ENCODE measurements around the gene CCDC196.

Gene CCDC196

DNA sequence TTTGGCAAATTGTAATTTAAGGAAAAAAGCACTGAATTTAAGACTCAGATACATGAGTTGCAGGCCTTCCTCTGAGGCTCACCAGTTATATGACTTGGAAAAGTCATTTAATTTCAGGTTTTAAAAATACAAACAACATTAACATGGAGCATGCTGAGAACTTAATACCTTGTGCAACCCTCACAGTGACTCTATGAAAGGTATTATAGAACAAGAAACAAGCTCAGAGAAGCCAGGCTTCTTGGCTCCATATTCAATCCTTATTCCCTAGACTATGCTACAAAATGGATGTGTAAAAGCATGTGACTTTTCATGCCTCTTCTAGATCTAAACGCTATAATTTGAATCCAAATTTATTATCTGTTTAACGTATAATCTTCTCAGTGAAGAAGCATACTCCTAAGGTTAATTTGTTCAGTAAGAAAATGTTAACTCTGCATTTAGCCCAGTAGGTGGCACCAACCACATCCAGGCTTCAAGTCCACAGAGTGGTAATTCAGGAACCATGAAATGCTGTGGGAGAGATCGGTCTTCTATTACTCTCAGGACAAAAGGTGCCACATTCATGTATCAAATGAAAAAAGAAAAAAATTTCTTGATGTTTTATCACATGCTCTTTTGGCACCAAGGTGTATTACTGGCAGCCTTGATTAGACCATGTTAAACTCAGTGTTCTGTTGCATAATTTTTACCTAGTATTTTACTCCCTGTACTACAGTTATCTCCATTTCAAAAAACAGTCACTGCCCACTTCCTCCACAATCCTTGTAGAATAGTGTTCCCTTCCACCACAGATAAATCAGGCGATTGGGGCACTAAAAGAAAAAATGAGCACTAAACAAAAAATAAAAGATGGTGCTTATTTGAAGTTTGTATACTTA, 9.3 kb downstream of the CCDC196 start:
- Histone ChIP-seq H3K14ac (ENCODE audit: low read length) (no peak overlapping the region), H3K4me1 (ENCODE audit: control insufficient read depth in 1 of 2, insufficient read depth in 2 of 2, low read length in 2 of 2) (no peaks in the 10 kb centered on the region), H3K4ac (ENCODE audit: low read depth, low read length) (no peak overlapping the region), H4K8ac (ENCODE audit: low read depth, low read length) (no peak overlapping the region), H3K4me3 (ENCODE audit: low read depth, low read length) (no peak overlapping the region), H3K36me3 (ENCODE audit: control insufficient read depth in 1 of 2, insufficient read depth in 2 of 2, low read length in 2 of 2) (no peaks in the 10 kb centered on the region), H3K4me2 (ENCODE audit: low read length) (no peak overlapping the region), H3K18ac (ENCODE audit: low read length) (no peak overlapping the region), H2BK120ac (ENCODE audit: insufficient read depth, low read length, poor library complexity) (no peak overlapping the region), H2BK12ac (ENCODE audit: low read length) (no peak overlapping the region), H2AFZ (ENCODE audit: insufficient read depth, low read length, poor library complexity) (no peak overlapping the region), H3K27me3 (ENCODE audit: insufficient read depth, low read length) (no peaks in the 10 kb centered on the region), H3K27ac (ENCODE audit: low read depth, low read length) (no peak overlapping the region), H4K12ac (ENCODE audit: low read depth, low read length) (no peak overlapping the region), H4K91ac (ENCODE audit: low read depth, low read length) (no peak overlapping the region), H3K79me1 (ENCODE audit: low read length) (no peaks in the 10 kb centered on the region), H3K23ac (ENCODE audit: low read length) (no peak overlapping the region), H3K79me2 (ENCODE audit: control insufficient read depth, insufficient read depth, low read length, poor library complexity) (no peaks in the 10 kb centered on the region), H3K9ac (ENCODE audit: low read length) (no peak overlapping the region), H2BK5ac (ENCODE audit: low read depth, low read length, poor library complexity) (no peak overlapping the region), H2AK5ac (ENCODE audit: low read length) (no peak overlapping the region), H3K9me3 (ENCODE audit: insufficient read depth, low read depth, low read length) (no peaks in the 10 kb centered on the region)
- DNase-seq = peak in 1 of 2 donors; percentile 66
- no CpG with 5 or more reads among the region's 4 CpGs for WGBS (ENCODE audit: extremely low coverage, insufficient coverage, insufficient read length)

DNA sequence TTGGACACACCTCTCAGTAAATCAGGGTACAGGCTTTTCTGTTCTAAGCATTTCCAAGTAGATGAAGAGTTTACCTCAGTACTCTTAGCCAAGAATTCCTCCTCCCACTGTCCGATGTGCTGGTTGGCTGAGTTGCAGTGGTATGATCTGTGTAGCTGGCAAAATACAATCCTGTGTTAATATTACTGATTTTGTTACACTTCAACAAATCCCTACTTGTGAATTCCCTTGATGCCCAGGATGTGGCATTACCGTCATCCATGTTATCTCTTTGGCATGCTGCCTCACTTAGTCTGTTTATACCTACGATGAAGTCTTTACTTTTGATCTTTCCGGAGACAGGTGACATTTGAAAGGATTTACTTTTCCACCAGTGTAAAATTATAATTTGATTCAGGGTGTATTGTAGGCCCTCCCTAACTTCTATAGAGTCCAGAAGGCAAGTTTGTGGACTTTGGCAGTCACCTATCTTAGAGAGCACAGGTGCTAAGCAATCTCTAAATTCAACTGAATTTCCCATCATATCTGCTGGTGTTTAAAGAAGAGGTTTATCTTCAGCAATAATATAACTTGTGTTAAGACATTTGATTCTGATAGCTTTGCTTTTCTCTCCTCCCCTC, 10.1 kb downstream of the CCDC196 start:
- no peak overlapping the region for H3K18ac ChIP-seq (ENCODE audit: low read length)
- no CpG with 5 or more reads among the region's 4 CpGs for WGBS (ENCODE audit: extremely low coverage, insufficient coverage, insufficient read length)
- no peak overlapping the region for H2AFZ ChIP-seq (ENCODE audit: insufficient read depth, low read length, poor library complexity)

DNA sequence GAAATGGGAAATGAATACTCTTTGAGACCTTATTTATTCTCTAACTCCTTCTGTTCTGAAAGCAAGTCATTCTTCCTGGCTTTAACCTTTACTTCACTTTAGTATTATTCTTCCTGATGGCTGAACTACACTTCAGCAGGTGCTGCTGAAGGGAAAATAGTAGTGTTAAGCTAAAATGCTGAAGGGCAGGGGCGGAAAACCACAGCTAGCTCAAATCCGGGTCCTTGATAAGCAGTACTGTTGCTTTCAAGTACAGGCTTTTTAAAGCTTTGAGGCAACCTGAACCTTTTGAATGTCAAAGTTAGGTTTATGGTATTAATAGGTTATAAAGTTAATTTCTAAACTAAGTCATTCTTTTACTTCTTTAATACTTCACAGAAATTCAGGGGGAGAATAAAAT, 10.7 kb downstream of the CCDC196 start:
- Histone ChIP-seq H3K9me3 (ENCODE audit: insufficient read depth, low read depth, low read length) (no peaks in the 10 kb centered on the region), H2BK5ac (ENCODE audit: low read depth, low read length, poor library complexity) (no peak overlapping the region)

More for the DNA sequence above, 10.1 kb downstream of the CCDC196 start:
- H4K91ac ChIP-seq (ENCODE audit: low read depth, low read length) = no peak overlapping the region
- H2BK12ac ChIP-seq (ENCODE audit: low read length) = no peak overlapping the region
- no peaks in the 10 kb centered on the region for H3K4me1 ChIP-seq (ENCODE audit: control insufficient read depth in 1 of 2, insufficient read depth in 2 of 2, low read length in 2 of 2)
- no peak overlapping the region for H4K12ac ChIP-seq (ENCODE audit: low read depth, low read length)
- H3K27me3 ChIP-seq (ENCODE audit: insufficient read depth, low read length) = no peaks in the 10 kb centered on the region
- DNase-seq = no peak
- H3K79me1 ChIP-seq (ENCODE audit: low read length) = no peaks in the 10 kb centered on the region
- no peak overlapping the region for H3K23ac ChIP-seq (ENCODE audit: low read length)
- no peak overlapping the region for H3K4ac ChIP-seq (ENCODE audit: low read depth, low read length)
- no peaks in the 10 kb centered on the region for H3K79me2 ChIP-seq (ENCODE audit: control insufficient read depth, insufficient read depth, low read length, poor library complexity)
- no peak overlapping the region for H3K14ac ChIP-seq (ENCODE audit: low read length)
- no peaks in the 10 kb centered on the region for H3K9me3 ChIP-seq (ENCODE audit: insufficient read depth, low read depth, low read length)
- H2BK5ac ChIP-seq (ENCODE audit: low read depth, low read length, poor library complexity) = no peak overlapping the region
- no peak overlapping the region for H3K4me2 ChIP-seq (ENCODE audit: low read length)
- no peaks in the 10 kb centered on the region for H3K36me3 ChIP-seq (ENCODE audit: control insufficient read depth in 1 of 2, insufficient read depth in 2 of 2, low read length in 2 of 2)
- no peak overlapping the region for H2BK120ac ChIP-seq (ENCODE audit: insufficient read depth, low read length, poor library complexity)
- H4K8ac ChIP-seq (ENCODE audit: low read depth, low read length) = no peak overlapping the region
- no peak overlapping the region for H2AK5ac ChIP-seq (ENCODE audit: low read length)
- H3K27ac ChIP-seq (ENCODE audit: low read depth, low read length) = no peak overlapping the region
- H3K9ac ChIP-seq (ENCODE audit: low read length) = no peak overlapping the region
- H3K4me3 ChIP-seq (ENCODE audit: low read depth, low read length) = no peak overlapping the region

DNA sequence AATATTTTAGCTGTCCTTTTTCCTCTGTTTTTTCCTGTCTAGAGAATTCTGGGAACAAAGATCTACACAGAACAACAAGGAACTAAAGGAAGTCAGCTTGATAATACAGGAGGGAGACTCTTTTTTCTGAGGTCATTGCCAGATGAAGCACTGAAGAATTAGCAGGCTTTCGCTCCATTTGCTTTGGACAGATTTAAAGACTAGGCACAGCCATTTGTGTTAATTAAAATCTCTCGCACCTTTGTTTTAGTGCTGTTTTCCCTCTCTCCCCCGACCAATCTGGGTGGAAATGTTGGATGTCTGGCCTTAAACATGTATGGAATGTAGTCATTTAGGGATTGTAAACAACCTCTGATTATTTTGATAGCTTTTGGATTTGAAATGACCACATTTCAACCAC, 12.1 kb downstream of the CCDC196 start:
- Histone ChIP-seq H3K79me1 (ENCODE audit: low read length) (no peaks in the 10 kb centered on the region), H3K27ac (ENCODE audit: low read depth, low read length) (no peak overlapping the region), H3K36me3 (ENCODE audit: control insufficient read depth in 1 of 2, insufficient read depth in 2 of 2, low read length in 2 of 2) (no peaks in the 10 kb centered on the region), H3K14ac (ENCODE audit: low read length) (no peak overlapping the region), H4K12ac (ENCODE audit: low read depth, low read length) (no peak overlapping the region), H2BK120ac (ENCODE audit: insufficient read depth, low read length, poor library complexity) (no peak overlapping the region), H3K23ac (ENCODE audit: low read length) (no peak overlapping the region), H4K8ac (ENCODE audit: low read depth, low read length) (no peak overlapping the region), H3K9ac (ENCODE audit: low read length) (no peak overlapping the region), H2BK5ac (ENCODE audit: low read depth, low read length, poor library complexity) (no peak overlapping the region), H2AK5ac (ENCODE audit: low read length) (no peak overlapping the region), H2BK12ac (ENCODE audit: low read length) (no peak overlapping the region), H3K9me3 (ENCODE audit: insufficient read depth, low read depth, low read length) (no peaks in the 10 kb centered on the region), H4K91ac (ENCODE audit: low read depth, low read length) (no peak overlapping the region), H3K4me3 (ENCODE audit: low read depth, low read length) (no peak overlapping the region), H3K4me2 (ENCODE audit: low read length) (no peak overlapping the region), H3K79me2 (ENCODE audit: control insufficient read depth, insufficient read depth, low read length, poor library complexity) (no peaks in the 10 kb centered on the region), H3K27me3 (ENCODE audit: insufficient read depth, low read length) (no peaks in the 10 kb centered on the region), H3K4ac (ENCODE audit: low read depth, low read length) (no peak overlapping the region), H2AFZ (ENCODE audit: insufficient read depth, low read length, poor library complexity) (no peak overlapping the region), H3K4me1 (ENCODE audit: control insufficient read depth in 1 of 2, insufficient read depth in 2 of 2, low read length in 2 of 2) (no peaks in the 10 kb centered on the region), H3K18ac (ENCODE audit: low read length) (no peak overlapping the region)
- no CpG with 5 or more reads among the region's 3 CpGs for WGBS (ENCODE audit: extremely low coverage, insufficient coverage, insufficient read length)
- no peak for DNase-seq

More for the DNA sequence above, 10.7 kb downstream of the CCDC196 start:
- H4K91ac ChIP-seq (ENCODE audit: low read depth, low read length) = no peak overlapping the region
- no peak overlapping the region for H4K12ac ChIP-seq (ENCODE audit: low read depth, low read length)
- no peak overlapping the region for H2BK12ac ChIP-seq (ENCODE audit: low read length)
- no peaks in the 10 kb centered on the region for H3K27me3 ChIP-seq (ENCODE audit: insufficient read depth, low read length)
- H3K27ac ChIP-seq (ENCODE audit: low read depth, low read length) = no peak overlapping the region
- no peak overlapping the region for H3K9ac ChIP-seq (ENCODE audit: low read length)
- H3K4me3 ChIP-seq (ENCODE audit: low read depth, low read length) = no peak overlapping the region
- no peak overlapping the region for H2BK120ac ChIP-seq (ENCODE audit: insufficient read depth, low read length, poor library complexity)
- H3K79me2 ChIP-seq (ENCODE audit: control insufficient read depth, insufficient read depth, low read length, poor library complexity) = no peaks in the 10 kb centered on the region
- H4K8ac ChIP-seq (ENCODE audit: low read depth, low read length) = no peak overlapping the region
- no peaks in the 10 kb centered on the region for H3K79me1 ChIP-seq (ENCODE audit: low read length)
- H3K4me2 ChIP-seq (ENCODE audit: low read length) = no peak overlapping the region
- H2AK5ac ChIP-seq (ENCODE audit: low read length) = no peak overlapping the region
- DNase-seq = no peak
- H3K14ac ChIP-seq (ENCODE audit: low read length) = no peak overlapping the region
- no CpG with 5 or more reads among the region's 2 CpGs for WGBS (ENCODE audit: extremely low coverage, insufficient coverage, insufficient read length)
- H3K4ac ChIP-seq (ENCODE audit: low read depth, low read length) = no peak overlapping the region
- H3K36me3 ChIP-seq (ENCODE audit: control insufficient read depth in 1 of 2, insufficient read depth in 2 of 2, low read length in 2 of 2) = no peaks in the 10 kb centered on the region
- H3K4me1 ChIP-seq (ENCODE audit: control insufficient read depth in 1 of 2, insufficient read depth in 2 of 2, low read length in 2 of 2) = no peaks in the 10 kb centered on the region
- no peak overlapping the region for H2AFZ ChIP-seq (ENCODE audit: insufficient read depth, low read length, poor library complexity)
- no peak overlapping the region for H3K23ac ChIP-seq (ENCODE audit: low read length)
- H3K18ac ChIP-seq (ENCODE audit: low read length) = no peak overlapping the region
